Fibroblast of peridontal ligament (primary cell): ENCODE data around the gene PLEKHG4.

ENCODE experiments used
- DNase-seq: peaks from one replicate; pipeline ENCODE4 v3.0.0-alpha.2; 2010; ENCODE audit errors: extremely low read depth

PLEKHG4 gene

DNA sequence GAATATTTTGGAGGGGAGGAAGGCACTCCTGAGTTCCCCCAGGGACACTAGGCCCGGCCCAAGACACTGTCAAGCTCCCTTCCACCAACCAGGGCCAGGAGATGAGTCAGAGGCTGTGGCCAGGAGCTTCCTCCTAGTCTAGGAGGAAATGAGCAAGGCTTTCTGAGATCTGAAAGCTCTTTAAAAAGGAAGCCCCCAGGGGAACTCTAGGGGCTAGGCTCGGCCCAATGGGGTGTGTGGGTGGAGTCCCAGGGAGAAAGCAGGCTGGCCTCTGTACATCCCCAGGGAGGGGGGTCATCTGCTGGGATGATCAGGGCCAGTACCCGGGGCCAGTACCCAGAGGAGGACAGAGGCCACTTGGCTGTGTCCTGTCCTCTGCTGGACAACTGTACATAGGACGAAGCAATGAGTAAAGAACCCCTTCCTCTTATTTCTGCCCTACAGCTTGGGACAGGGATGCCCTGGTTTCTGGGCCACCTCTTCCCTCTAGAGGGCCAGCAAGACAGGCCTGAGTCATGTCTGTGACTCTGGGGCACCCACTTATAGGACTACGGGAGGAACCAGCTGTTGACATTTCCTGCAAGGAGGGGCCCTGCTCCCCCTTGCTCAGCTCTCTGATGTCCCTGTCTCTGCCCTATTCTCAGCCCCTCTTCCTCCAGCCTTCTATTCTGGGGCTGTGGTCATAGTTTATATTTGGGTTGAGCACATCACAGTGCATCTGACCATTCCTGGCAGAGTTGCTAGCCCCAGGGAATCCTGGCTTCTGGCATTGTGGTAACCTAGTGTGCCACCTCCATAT lies 34.7 kb upstream of the PLEKHG4 start:
- DNase-seq, result peak; percentile 83

- no peak for DNase-seq
Observed at GRCh38 chr16:67245186-67245585, 34.1 kb upstream of the PLEKHG4 start.

DNA sequence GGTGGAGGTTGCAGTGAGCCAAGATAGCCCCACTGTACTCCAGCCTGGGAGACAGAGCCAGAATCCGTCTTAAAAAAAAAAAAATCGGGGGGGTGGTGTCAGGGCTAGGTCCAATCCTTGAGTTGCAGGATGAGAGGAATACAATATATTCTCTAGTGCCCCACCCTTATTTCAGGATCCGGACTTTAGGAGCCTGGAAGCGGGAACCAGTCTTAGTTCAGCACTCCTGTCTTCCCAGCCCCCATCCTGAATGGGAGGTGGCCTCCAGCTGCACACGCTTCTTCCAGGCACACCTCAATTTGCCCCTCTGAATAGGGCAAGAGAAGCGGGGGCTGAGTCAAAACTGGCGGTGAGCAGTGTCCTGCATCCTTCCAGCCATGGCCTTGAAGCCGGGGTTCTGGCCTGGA lies 33.7 kb upstream of the PLEKHG4 start:
- no peak for DNase-seq

DNA sequence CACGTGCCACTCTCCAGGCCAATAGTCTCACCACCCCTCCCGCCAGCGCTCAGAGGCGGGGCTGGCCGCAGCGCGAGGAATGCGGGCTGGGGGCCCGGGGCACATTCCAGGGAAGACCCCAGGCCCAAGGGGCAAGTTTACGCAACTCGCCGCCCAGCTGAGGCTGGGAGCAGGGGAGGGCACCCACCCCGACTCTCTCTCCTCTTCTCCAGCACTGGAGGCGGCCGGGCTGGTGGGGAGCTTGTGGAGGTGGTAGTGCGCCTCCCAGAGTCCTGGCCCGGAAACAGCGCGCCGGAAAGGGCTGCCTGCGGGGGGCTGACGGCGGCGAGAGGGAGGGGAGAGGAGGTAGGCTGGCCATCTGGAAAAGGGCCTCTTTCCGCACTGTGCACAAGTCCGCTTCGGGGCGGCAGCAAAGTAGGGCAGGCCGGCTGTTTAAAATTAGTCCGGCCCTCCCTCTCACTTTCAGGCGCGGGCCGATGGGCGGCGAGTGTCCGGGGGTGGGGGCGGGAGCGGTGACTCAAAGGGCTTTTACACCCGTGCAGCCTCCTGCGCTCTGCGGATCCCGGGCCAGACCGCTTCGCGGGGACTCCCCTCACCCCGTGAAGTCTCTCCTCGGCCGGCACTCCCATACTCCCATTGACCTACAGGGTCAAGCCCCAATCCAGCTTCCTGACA lies 33.1 kb upstream of the PLEKHG4 start:
- peak; percentile 84 for DNase-seq

- DNase-seq, result no peak
Observed at GRCh38 chr16:67246756-67247191, 32.6 kb upstream of the PLEKHG4 start.

GRCh38 chr16:67247192-67248072 lies 31.9 kb upstream of the PLEKHG4 start, which contains the start of gene FHOD1:
TSS of gene FHOD1 (minus strand) at chr16:67247481. CDS start at chr16:67247410, 71 bp downstream.
- peak; percentile 92 for DNase-seq

DNA sequence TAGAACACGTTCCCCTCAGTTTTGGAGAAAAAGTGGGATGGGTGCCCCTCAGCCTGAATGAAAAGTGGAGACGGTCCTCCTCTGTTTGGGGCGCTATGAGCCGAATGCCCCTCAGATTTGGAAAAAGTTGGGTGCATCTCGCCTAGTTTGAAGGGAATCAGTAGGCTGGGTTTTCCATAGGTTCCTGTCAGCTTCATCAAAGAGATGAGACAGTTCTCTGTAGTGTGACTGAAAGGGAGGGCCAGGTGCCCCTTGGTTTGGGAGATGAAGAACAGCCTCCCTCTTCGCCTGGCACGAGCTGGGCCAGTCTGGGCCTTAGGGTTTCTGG lies 31.3 kb upstream of the PLEKHG4 start:
- DNase-seq, result no peak

DNA sequence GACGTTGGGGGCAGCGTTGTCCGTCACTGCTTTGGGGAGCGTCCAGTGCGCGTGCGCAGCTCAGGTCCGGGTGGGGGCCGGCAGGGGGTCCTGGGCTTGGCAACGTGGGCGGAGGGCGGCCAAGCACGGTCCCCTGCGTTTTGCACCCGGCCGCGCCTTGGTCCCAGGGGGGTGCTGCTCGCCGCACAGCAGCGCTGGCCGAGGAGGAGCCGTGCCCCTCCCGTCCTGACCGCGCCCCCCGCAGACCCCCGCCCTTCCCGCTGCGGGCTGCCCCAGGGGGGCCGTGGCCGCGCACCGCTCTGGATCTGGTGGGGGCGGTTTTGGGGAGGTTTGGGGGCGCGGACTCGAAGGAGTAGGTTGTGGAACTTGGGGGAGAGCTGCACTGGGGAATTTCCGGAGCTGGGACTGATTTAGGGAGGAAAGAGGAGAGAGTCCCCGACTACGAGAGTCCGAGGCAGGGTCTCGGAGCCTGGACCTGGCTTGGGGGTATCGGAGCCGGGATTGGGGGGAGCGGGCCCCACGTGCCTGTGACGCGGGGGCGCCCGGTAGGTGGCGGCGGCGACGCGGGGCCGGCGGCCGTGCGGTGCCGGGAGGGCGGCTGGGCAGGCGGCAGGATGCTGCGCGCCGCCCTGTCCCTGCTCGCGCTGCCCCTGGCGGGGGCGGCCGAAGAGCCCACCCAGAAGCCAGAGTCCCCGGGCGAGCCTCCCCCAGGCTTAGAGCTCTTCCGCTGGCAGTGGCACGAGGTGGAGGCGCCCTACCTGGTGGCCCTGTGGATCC lies 30.7 kb upstream of the PLEKHG4 start, which contains the start of gene SLC9A5:
TSS of gene SLC9A5 (plus strand) at position 579 of the 777 bp plus-strand sequence. CDS start at position 615, 36 bp downstream.
- DNase-seq, result no peak

DNA sequence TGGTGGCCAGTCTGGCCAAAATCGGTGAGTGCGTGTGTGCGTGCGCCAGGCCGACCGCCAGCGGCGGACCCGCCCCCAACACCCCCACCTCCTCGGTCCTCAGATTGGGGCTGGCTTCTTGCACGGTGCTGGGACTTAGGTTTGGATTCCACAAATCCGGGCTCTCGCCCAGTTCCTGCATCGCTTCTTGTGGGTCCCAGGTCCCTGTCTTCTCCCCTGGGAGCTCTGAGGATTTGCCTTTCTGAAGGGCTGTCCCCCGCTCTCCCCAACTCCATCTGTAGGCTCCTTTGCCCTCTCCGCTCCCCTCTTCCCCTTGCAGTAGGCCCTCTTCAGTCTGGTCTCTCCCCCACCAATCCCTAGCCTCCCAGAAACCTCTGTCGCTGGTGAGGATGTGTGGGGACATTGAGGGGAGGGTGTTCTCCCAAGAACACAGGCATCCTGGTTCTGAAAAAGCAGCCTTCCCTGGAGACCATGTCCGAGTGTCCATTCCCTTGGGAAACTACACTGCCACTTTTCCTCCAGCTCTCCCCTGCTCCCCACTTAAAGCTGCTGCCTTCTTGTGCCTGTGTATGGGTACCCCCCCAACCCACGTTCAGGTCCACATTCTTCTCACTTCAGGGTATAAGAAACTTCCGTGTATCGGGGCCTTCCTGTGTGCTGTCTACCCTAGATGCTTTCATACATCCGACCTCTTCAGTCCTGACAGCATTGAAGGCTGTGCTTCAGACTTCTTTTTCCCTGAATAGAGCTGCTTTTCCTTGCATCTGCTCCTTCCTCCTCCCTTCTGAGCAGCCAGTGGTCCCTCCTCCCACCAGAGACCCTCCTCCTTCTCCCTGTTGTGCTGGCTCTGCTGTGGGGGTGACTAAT lies 29.9 kb upstream of the PLEKHG4 start:
- no peak for DNase-seq

DNA sequence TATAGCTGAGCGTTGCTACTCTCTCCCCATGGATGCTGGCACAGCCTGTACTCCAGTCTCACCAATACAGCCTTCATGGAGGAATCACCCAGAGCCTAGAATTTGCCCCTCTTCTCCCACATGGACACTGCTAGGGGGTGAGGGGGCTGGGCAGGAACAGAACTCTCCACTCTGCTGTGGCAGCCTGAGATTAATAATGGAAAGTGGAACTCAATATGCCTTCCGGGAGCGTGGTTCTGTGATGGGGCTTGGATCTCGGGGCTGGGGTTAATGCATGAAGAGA lies 29.3 kb upstream of the PLEKHG4 start:
- no peak for DNase-seq

GRCh38 chr16:67252609-67253497 lies 26.5 kb upstream of the PLEKHG4 start:
- DNase-seq, result no peak

DNA sequence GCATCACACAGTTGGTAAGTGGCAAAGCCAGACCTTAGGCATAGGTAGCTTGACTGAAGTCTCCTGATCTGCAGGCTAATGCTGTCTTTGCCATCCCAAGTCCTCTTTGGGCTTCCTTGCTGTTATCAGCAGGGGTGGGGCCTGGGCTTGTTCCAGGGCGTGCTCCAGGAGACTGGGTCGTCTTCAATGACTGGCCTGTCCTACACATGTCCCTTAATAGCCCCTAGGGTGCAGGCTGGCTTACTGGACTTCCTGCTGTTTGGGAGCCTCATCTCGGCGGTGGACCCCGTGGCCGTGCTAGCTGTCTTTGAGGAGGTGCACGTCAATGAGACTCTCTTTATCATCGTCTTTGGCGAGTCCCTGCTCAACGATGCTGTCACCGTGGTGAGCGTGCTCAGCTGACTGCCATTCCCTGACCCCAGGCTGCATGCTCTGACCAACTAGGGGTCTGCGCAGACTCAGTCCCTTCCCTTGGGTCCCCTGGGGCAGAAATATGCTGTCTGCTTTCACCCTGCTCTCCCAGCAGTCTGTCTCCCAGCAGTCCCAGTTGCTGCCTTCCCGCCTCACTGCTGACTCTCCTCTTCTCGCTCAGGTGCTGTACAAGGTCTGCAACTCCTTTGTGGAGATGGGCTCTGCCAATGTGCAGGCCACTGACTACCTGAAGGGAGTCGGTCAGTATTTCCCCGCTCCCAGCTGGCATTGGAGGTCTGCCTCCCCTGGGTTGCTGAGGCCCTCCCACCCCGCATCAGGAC lies 24.4 kb upstream of the PLEKHG4 start:
- DNase-seq, result no peak

- no peak for DNase-seq
Observed at GRCh38 chr16:67255553-67256221, 23.6 kb upstream of the PLEKHG4 start.

- DNase-seq, result no peak
Observed at GRCh38 chr16:67256701-67257230, 22.6 kb upstream of the PLEKHG4 start.

DNA sequence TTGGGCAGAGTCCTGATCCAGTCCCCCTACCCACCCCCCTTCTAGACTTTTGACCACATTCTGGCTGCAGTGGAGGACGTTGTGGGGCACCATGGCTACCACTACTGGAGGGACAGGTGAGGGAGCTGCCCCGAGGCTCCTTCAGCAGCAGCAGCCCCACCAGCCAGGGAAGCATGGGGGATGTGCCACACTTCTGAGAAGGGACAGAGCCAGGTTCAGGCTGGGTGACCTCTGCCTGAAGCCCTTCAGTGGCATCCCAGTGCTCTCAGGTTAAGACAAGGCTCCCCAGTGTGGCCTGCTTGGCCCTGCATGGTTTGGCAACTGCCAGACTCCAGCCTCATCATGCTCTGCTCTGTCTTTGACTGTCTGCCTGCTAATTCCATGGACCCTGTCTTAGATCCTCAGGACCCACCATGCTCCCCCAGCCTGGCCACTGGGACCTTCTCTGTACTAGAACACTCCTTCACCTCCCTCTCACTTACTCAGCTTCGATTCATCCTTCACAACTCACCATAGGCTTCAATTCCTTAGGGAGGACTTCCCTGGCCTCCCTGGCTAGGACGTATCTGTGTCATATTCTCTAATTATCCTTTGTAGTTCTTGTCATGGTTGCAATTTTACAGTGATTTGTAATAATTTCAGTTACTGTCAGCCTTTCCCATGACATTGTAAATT lies 21.7 kb upstream of the PLEKHG4 start:
- no peak for DNase-seq

DNA sequence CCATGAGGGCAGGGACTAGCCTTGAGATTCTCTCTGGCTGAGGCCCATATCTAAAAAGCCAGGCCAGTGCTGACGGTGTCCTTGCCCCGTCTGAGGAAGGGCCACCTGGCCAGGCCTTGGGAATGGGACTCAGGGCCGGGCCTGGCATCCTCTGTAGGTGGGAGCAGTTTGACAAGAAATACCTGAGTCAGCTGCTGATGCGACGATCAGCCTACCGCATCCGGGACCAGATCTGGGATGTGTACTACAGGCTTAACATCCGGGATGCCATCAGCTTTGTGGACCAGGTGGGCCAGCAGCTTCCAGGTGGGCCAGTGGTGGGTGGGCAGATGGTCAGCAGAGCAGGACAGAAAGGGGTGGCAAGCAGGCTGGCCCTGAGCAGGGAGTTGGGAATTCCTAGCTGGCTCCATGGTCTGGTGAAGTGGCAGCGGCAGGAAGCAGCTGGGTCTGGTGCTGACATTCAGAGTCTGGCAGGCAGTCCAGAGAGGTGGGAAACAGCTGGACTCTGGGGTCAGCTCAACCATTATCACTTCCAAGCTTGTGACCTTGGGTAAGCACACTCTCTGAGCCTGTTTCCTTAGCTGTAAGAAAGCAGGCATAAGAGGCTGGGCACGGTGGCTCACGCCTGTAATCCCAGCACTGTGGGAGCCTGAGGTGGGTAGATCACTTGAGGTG lies 21.0 kb upstream of the PLEKHG4 start:
- DNase-seq, result no peak

DNA sequence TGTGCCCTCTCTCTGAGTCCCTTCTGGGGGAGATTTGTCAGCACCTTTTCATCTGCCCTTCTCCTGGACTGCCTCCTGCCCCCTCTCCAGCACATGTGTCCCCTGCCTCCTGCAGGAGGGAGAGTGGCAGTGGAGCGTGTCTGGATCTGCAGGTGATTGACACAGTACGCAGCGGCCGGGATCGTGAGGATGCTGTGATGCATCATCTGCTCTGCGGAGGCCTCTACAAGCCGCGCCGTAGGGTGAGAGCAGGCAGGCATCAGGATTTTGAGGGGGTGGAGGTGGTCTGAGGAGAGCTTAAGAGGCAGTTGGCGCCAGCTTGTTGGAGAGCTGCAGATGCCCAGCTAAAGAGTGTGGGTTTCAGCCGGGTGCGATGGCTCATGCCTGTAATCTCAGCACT lies 19.6 kb upstream of the PLEKHG4 start:
- no peak for DNase-seq
